OCI-LY7 (cell line): Measurements from ENCODE around the gene PIGBOS1. TPM values are rescaled to one million over a fixed set of nuclear protein-coding genes. Genes with fewer than 3 reads are reported as not detected.

ENCODE experiments used
- BruUV-seq: library from RNA; stranded (reverse); fragments of 400-500 nt; replicated peaks from 2 replicates; lab custom pipeline; 2021; lab: Mats Ljungman, UMichigan
- CTCF ChIA-PET: fragments of 300-600 bp; sonication (Branson Sonifier 250); formaldehyde crosslinking; loops from one replicate; lab custom pipeline; 2022; ENCODE audit warnings: antibody characterized with exemption; ENCODE audit not compliant: unreplicated experiment; lab: Charles Lee
- POLR2A ChIA-PET: fragments of 300-600 bp; sonication (Branson Sonifier 250); formaldehyde crosslinking; loops from one replicate; lab custom pipeline; 2022; ENCODE audit warnings: antibody characterized with exemption; lab: Charles Lee
- DNase-seq: peaks from one replicate; pipeline ENCODE4 v3.0.0-alpha.2; 2015; ENCODE audit warnings: low spot score
- H2AFZ ChIP-seq: fragments of 200-600 bp; sonication (generic), shearing (Covaris generic); 2 replicates; pipeline ENCODE4 v1.6.1; 2014; ENCODE audit warnings: mild to moderate bottlenecking, antibody characterized with exemption, low read length, moderate library complexity
- H3K27ac ChIP-seq: fragments of 200-600 bp; sonication (generic); 2 replicates; pipeline ENCODE4 v1.5.1; 2014; ENCODE audit warnings: mixed run types, low read depth, mild to moderate bottlenecking, moderate library complexity, low read length, inconsistent platforms; ENCODE audit not compliant: poor library complexity, severe bottlenecking
- H3K36me3 ChIP-seq: fragments of 200-600 bp; sonication (generic); 2 replicates; pipeline ENCODE4 v1.6.1; 2014; ENCODE audit warnings: mild to moderate bottlenecking, antibody characterized with exemption, low read length, moderate library complexity, mixed read lengths; ENCODE audit not compliant: insufficient read depth
- H3K4me1 ChIP-seq: fragments of 200-600 bp; sonication (generic); 2 replicates; pipeline ENCODE4 v1.5.1; 2014; ENCODE audit warnings: mild to moderate bottlenecking, low read length; ENCODE audit not compliant: insufficient read depth, poor library complexity, severe bottlenecking
- H3K4me2 ChIP-seq: fragments of 200-600 bp; sonication (generic); 2 replicates; pipeline ENCODE4 v1.6.1; 2014; ENCODE audit warnings: mild to moderate bottlenecking, low read length
- H3K4me3 ChIP-seq: fragments of 200-600 bp; sonication (generic); 2 replicates; pipeline ENCODE4 v1.5.1; 2014; ENCODE audit warnings: mild to moderate bottlenecking, low read depth, low read length; ENCODE audit not compliant: poor library complexity, severe bottlenecking
- H3K79me2 ChIP-seq: fragments of 200-600 bp; sonication (generic); 2 replicates; pipeline ENCODE4 v1.6.1; 2016; ENCODE audit warnings: low read depth, mild to moderate bottlenecking, low read length, moderate library complexity, mixed read lengths; ENCODE audit not compliant: insufficient read depth
- H3K9me2 ChIP-seq: fragments of 200-600 bp; sonication (generic); 2 replicates; pipeline ENCODE4 v1.6.1; 2016; ENCODE audit warnings: mild to moderate bottlenecking, low read length, mixed read lengths; ENCODE audit not compliant: insufficient read depth
- H3K9me3 ChIP-seq: fragments of 200-600 bp; sonication (generic); 2 replicates; pipeline ENCODE4 v1.6.1; 2014; ENCODE audit warnings: mild to moderate bottlenecking, mixed run types, low read length, mixed read lengths
- H4K20me1 ChIP-seq: fragments of 200-600 bp; sonication (generic); 2 replicates; pipeline ENCODE4 v1.6.1; 2014; ENCODE audit warnings: mild to moderate bottlenecking, antibody characterized with exemption, low read length, moderate library complexity, mixed read lengths; ENCODE audit not compliant: insufficient read depth
- EZH2phosphoT487 ChIP-seq: fragments of 200-600 bp; sonication (generic); IDR thresholded peaks from 2 replicates; pipeline ENCODE4 v1.6.1; 2018; ENCODE audit warnings: low read depth, borderline replicate concordance, mild to moderate bottlenecking, mixed run types, antibody characterized with exemption, low read length, moderate library complexity, mixed read lengths
- intact Hi-C: fragments of 100-400 bp; cut with micrococcal nuclease; formaldehyde crosslinking; loops from one replicate; pipeline ENCODE4 v1.10.0; 2022; ENCODE audit not compliant: unreplicated experiment
- total RNA-seq, 2 experiments: library from RNA; depleted of rRNA in 1 of 2; stranded (reverse); fragments of >200 nt in 1 of 2; shearing (Covaris generic) in 1 of 2; gene quantifications; 2 replicates each; pipeline ENCODE4 v1.2.3, GENCODE V29; 2014 to 2022
- TF ChIP-seq, protein P1 (sequence below): fragments of 200-600 bp; sonication (generic); conservative IDR thresholded peaks from 2 replicates; pipeline ENCODE4 v1.5.1; 2014; ENCODE audit warnings: mild to moderate bottlenecking, antibody characterized with exemption, low read length, moderate library complexity, mixed read lengths

Gene PIGBOS1
- total RNA-seq, 2 experiments from 2014 or later, result 10.4 to 14.8 TPM

DNA sequence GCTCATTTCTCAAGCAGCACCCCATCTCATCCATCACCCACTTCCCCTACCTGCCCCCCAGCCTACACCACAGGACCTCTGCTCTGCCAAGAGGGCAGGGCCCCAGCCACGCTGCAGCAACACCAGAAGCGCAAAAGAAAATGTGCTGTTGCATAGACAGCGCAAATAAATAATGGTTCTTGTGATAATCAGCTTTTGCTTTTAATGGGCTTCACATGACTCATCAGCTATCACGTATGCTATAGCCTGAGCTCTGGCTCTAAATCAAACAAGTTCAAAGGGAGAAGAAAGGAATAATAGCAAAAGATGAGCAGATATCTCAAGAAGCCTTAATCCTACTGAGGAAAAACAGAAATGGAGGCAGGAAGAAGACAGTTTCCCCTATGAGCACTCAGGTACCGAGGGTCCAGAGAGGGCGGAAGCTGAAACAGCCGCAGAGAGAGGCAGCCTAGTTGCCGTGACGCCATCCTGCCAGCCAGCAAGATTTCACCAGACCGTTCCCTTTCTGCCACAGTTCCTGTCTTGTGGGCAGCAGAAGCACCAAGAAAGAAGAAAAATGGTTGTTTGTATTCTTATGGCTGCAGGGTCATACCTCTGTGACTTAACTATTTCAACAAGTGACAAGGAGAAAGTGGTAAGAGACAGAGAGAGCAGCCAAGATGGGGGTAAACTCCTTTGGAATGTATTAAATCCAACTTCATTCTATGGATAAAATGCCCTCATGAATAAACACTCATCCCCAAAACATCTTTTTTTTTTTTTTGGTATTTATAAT, 51.3 kb downstream of the PIGBOS1 start:
- no peaks in the 10 kb centered on the region for H4K20me1 ChIP-seq
- H3K4me2 ChIP-seq, result peak overlapping the region; percentile 19; the same call in 1 of the 2 replicates
- no peaks in the 10 kb centered on the region for H3K9me3 ChIP-seq
- no peak overlapping the region for H2AFZ ChIP-seq
- POLR2A ChIA-PET, result interaction anchor here (0.7 kb wide), 3 partner anchors 17 to 273 kb away, joined by 3 to 4 read pairs (median 3); no protein-coding TSS in a partner anchor
- H3K4me3 ChIP-seq, result no peak overlapping the region
- intact Hi-C loops, result no loop called here
- no TSS peak for BruUV-seq
- no peak for TF ChIP-seq EZH2phosphoT487
- TF ChIP-seq, protein P1, sequence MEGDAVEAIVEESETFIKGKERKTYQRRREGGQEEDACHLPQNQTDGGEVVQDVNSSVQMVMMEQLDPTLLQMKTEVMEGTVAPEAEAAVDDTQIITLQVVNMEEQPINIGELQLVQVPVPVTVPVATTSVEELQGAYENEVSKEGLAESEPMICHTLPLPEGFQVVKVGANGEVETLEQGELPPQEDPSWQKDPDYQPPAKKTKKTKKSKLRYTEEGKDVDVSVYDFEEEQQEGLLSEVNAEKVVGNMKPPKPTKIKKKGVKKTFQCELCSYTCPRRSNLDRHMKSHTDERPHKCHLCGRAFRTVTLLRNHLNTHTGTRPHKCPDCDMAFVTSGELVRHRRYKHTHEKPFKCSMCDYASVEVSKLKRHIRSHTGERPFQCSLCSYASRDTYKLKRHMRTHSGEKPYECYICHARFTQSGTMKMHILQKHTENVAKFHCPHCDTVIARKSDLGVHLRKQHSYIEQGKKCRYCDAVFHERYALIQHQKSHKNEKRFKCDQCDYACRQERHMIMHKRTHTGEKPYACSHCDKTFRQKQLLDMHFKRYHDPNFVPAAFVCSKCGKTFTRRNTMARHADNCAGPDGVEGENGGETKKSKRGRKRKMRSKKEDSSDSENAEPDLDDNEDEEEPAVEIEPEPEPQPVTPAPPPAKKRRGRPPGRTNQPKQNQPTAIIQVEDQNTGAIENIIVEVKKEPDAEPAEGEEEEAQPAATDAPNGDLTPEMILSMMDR, result no peak
- no peaks in the 10 kb centered on the region for H3K4me1 ChIP-seq
- H3K36me3 ChIP-seq, result no peaks in the 10 kb centered on the region
- H3K27ac ChIP-seq, result no peak overlapping the region
- CTCF ChIA-PET, result no interaction called here
- DNase-seq, result no peak
- no peaks in the 10 kb centered on the region for H3K79me2 ChIP-seq
- H3K9me2 ChIP-seq, result no peaks in the 10 kb centered on the region

Other genes with a start within 250 kb of the PIGBOS1 start
- gene RSL24D1, start 122.2 kb downstream of the PIGBOS1 start, total RNA-seq (2014; rRNA removed; shearing (Covaris generic)), result 117 and 118 TPM in 2 replicates
- 145 and 163 TPM in 2 replicates for gene RSL24D1, start 122.2 kb downstream of the PIGBOS1 start, total RNA-seq (2022)
- 4.5 and 6.0 TPM in 2 replicates for gene RAB27A, start 29.3 kb downstream of the PIGBOS1 start, total RNA-seq (2014; rRNA removed; shearing (Covaris generic))
- 21.7 and 22.4 TPM in 2 replicates for gene RAB27A, start 29.3 kb downstream of the PIGBOS1 start, total RNA-seq (2022)
- gene PIGB, start 99 bp upstream of the PIGBOS1 start, total RNA-seq (2014; rRNA removed; shearing (Covaris generic)), result 8.7 and 10.3 TPM in 2 replicates
- 27.6 and 35.7 TPM in 2 replicates for gene PIGB, start 99 bp upstream of the PIGBOS1 start, total RNA-seq (2022)
- gene CCPG1, start 89.2 kb upstream of the PIGBOS1 start, total RNA-seq (2014; rRNA removed; shearing (Covaris generic)), result 9.2 and 9.8 TPM in 2 replicates
- 26.0 and 32.6 TPM in 2 replicates for gene CCPG1, start 89.2 kb upstream of the PIGBOS1 start, total RNA-seq (2022)
- gene PIERCE2, start 89.4 kb upstream of the PIGBOS1 start, total RNA-seq (2014; rRNA removed; shearing (Covaris generic)), result 0.51 and 1.3 TPM in 2 replicates
- gene PIERCE2, start 89.4 kb upstream of the PIGBOS1 start, total RNA-seq (2022), result 2.1 and 3.1 TPM in 2 replicates
- 0.79 TPM in 1 of 2 replicates, not detected in the other for gene DNAAF4, start 189.1 kb upstream of the PIGBOS1 start, total RNA-seq (2014; rRNA removed; shearing (Covaris generic))
- not detected in 2 replicates for gene DNAAF4, start 189.1 kb upstream of the PIGBOS1 start, total RNA-seq (2022)